Caco-2 (cell line): ENCODE results near the gene MRPL46. TPM values are rescaled to one million over a fixed set of nuclear protein-coding genes. Genes with fewer than 3 reads are reported as not detected.

Experiments
- BruUV-seq: library from RNA; stranded (reverse); fragments of 400-500 nt; replicated peaks from 2 replicates; lab custom pipeline; 2021; lab: Mats Ljungman, UMichigan
- CTCF ChIA-PET: fragments of 300-600 bp; sonication (Branson Sonifier 250); formaldehyde crosslinking; loops from one replicate; lab custom pipeline; 2022; ENCODE audit warnings: antibody characterized with exemption; lab: Charles Lee
- POLR2A ChIA-PET: fragments of 300-600 bp; sonication (Branson Sonifier 250); formaldehyde crosslinking; loops from one replicate; lab custom pipeline; 2022; ENCODE audit warnings: antibody characterized with exemption; lab: Charles Lee
- DNase-seq, 2 experiments: peaks; one replicate each; pipeline versions ENCODE4 v3.0.0 to v3.0.0-alpha.2; 2020 to 2022
- H3K27me3 ChIP-seq: replicated peaks from 2 replicates; pipeline ENCODE4 v1.6.0; 2011; ENCODE audit warnings: low read length; ENCODE audit not compliant: control insufficient read depth, insufficient read depth
- H3K36me3 ChIP-seq: 2 replicates; pipeline ENCODE4 v1.5.1; 2011; ENCODE audit warnings: low read length; ENCODE audit not compliant: control insufficient read depth, insufficient read depth
- H3K4me1 ChIP-seq: fragments of 250-450 bp; sonication (Bioruptor Pico); 2 replicates; pipeline ENCODE4 v1.5.1; 2020; ENCODE audit warnings: mild to moderate bottlenecking
- H3K4me3 ChIP-seq: 2 replicates; pipeline ENCODE4 v1.5.1; 2011; ENCODE audit warnings: low read depth, mild to moderate bottlenecking, control low read depth, low read length
- H3K9me3 ChIP-seq: fragments of 250-450 bp; sonication (Bioruptor Pico); 2 replicates; pipeline ENCODE4 v1.5.1; 2020; ENCODE audit warnings: mild to moderate bottlenecking, moderate library complexity
- H3K27ac Mint-ChIP-seq: one replicate; pipeline ENCODE4 v1.8.0; 2022; ENCODE audit warnings: mixed read lengths; ENCODE audit not compliant: unreplicated experiment
- H3K27me3 Mint-ChIP-seq: one replicate; pipeline ENCODE4 v1.8.0; 2022; ENCODE audit warnings: mixed read lengths; ENCODE audit not compliant: insufficient read depth, unreplicated experiment
- H3K36me3 Mint-ChIP-seq: one replicate; pipeline ENCODE4 v1.8.0; 2022; ENCODE audit warnings: mild to moderate bottlenecking, mixed read lengths; ENCODE audit not compliant: insufficient read depth, unreplicated experiment
- H3K4me1 Mint-ChIP-seq: one replicate; pipeline ENCODE4 v1.8.0; 2022; ENCODE audit warnings: low read depth, mixed read lengths; ENCODE audit not compliant: unreplicated experiment
- H3K4me3 Mint-ChIP-seq: one replicate; pipeline ENCODE4 v1.8.0; 2022; ENCODE audit warnings: mild to moderate bottlenecking, moderate library complexity, mixed read lengths; ENCODE audit not compliant: unreplicated experiment
- H3K9me3 Mint-ChIP-seq: one replicate; pipeline ENCODE4 v1.8.0; 2022; ENCODE audit warnings: mixed read lengths; ENCODE audit not compliant: unreplicated experiment
- intact Hi-C: fragments of 100-400 bp; cut with micrococcal nuclease; formaldehyde crosslinking; loops from one replicate; pipeline ENCODE4 v1.10.0; 2022; ENCODE audit not compliant: unreplicated experiment
- total RNA-seq: library from RNA; stranded (reverse); gene quantifications from 2 replicates; pipeline ENCODE4 v1.2.3, GENCODE V29; 2022
- TF ChIP-seq, protein P1 (sequence below), 2 experiments: fragments of 200-600 bp in 1 of 2; IDR thresholded peaks; 1 replicate in 1 of 2; 2 replicates in 1 of 2; pipeline versions ENCODE4 v1.5.1 to v1.8.0; 2011 to 2022; ENCODE audit warnings: antibody characterized with exemption in 1 of 2, control low read depth in 1 of 2, inconsistent platforms in 1 of 2, low read depth in 1 of 2, low read length in 1 of 2, mild to moderate bottlenecking in 1 of 2, moderate library complexity in 1 of 2; ENCODE audit not compliant: insufficient read depth in 1 of 2, severe bottlenecking in 1 of 2, unreplicated experiment in 1 of 2

The MRPL46 gene
- total RNA-seq, 1 experiment from 2014 or later: 44.5 TPM

DNA sequence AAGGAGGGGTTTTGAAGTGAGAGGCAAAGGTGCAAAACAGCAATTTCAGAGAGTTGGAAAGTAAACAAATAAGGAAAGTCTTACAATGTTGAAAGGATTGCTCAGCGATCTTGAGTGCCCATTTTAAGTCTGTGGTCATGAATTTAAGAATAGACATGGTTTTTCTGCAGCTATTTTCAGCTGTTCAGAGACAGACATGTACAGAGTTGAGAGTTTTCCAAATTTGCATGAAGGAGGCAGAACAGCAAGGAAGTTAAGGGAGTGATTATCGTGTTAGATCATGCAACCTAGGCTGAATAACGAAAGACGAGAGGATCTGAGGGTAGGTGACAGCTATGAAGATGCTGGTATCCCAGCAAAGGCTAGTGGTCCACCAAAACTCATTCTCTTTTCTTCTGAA lies 42.1 kb upstream of the MRPL46 start:
- ChIA-PET CTCF (no interaction called here), POLR2A (no interaction called here)

GRCh38 chr15:88506628-88507027 lies 39.4 kb upstream of the MRPL46 start:
- no peaks in the 10 kb centered on the region for H3K9me3 Mint-ChIP-seq
- no peaks in the 10 kb centered on the region for H3K4me1 Mint-ChIP-seq
- H3K27me3 Mint-ChIP-seq: no peaks in the 10 kb centered on the region
- no peak overlapping the region for H3K4me3 ChIP-seq
- TF ChIP-seq, protein P1, sequence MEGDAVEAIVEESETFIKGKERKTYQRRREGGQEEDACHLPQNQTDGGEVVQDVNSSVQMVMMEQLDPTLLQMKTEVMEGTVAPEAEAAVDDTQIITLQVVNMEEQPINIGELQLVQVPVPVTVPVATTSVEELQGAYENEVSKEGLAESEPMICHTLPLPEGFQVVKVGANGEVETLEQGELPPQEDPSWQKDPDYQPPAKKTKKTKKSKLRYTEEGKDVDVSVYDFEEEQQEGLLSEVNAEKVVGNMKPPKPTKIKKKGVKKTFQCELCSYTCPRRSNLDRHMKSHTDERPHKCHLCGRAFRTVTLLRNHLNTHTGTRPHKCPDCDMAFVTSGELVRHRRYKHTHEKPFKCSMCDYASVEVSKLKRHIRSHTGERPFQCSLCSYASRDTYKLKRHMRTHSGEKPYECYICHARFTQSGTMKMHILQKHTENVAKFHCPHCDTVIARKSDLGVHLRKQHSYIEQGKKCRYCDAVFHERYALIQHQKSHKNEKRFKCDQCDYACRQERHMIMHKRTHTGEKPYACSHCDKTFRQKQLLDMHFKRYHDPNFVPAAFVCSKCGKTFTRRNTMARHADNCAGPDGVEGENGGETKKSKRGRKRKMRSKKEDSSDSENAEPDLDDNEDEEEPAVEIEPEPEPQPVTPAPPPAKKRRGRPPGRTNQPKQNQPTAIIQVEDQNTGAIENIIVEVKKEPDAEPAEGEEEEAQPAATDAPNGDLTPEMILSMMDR (IDR thresholded peaks at IDR 0.05; ENCODE audit: insufficient read depth in 1 of 2, low read depth in 1 of 2, low read length in 1 of 2, severe bottlenecking in 1 of 2, unreplicated experiment in 1 of 2): no peak
- ChIA-PET POLR2A (no interaction called here), CTCF (no interaction called here)
- DNase-seq: no peak
- no peaks in the 10 kb centered on the region for H3K27me3 ChIP-seq
- H3K4me3 Mint-ChIP-seq: no peak overlapping the region
- BruUV-seq: no TSS peak
- intact Hi-C loops: no loop called here
- H3K4me1 ChIP-seq: no peaks in the 10 kb centered on the region
- no peaks in the 10 kb centered on the region for H3K36me3 ChIP-seq
- no peaks in the 10 kb centered on the region for H3K36me3 Mint-ChIP-seq
- H3K9me3 ChIP-seq: no peaks in the 10 kb centered on the region
- H3K27ac Mint-ChIP-seq: no peak overlapping the region

More for the DNA sequence above, 42.1 kb upstream of the MRPL46 start:
- H3K4me1 ChIP-seq: no peaks in the 10 kb centered on the region
- no peaks in the 10 kb centered on the region for H3K9me3 ChIP-seq
- no peak overlapping the region for H3K4me3 Mint-ChIP-seq
- intact Hi-C loops: no loop called here
- no peak overlapping the region for H3K4me3 ChIP-seq
- H3K36me3 Mint-ChIP-seq: no peaks in the 10 kb centered on the region
- TF ChIP-seq, protein P1 (IDR thresholded peaks at IDR 0.05; ENCODE audit: insufficient read depth in 1 of 2, low read depth in 1 of 2, low read length in 1 of 2, severe bottlenecking in 1 of 2, unreplicated experiment in 1 of 2): no peak
- H3K27me3 Mint-ChIP-seq: no peaks in the 10 kb centered on the region
- H3K27ac Mint-ChIP-seq: no peak overlapping the region
- no peaks in the 10 kb centered on the region for H3K36me3 ChIP-seq
- DNase-seq: no peak
- BruUV-seq: no TSS peak
- no peaks in the 10 kb centered on the region for H3K9me3 Mint-ChIP-seq
- H3K27me3 ChIP-seq: no peaks in the 10 kb centered on the region
- no peaks in the 10 kb centered on the region for H3K4me1 Mint-ChIP-seq

- H3K4me1 Mint-ChIP-seq: no peaks in the 10 kb centered on the region
- H3K27ac Mint-ChIP-seq: no peak overlapping the region
- no TSS peak for BruUV-seq
- ChIA-PET POLR2A (no interaction called here), CTCF (no interaction called here)
- H3K9me3 Mint-ChIP-seq: no peaks in the 10 kb centered on the region
- DNase-seq: no peak
- Histone ChIP-seq H3K9me3 (no peaks in the 10 kb centered on the region), H3K4me3 (no peak overlapping the region), H3K4me1 (no peaks in the 10 kb centered on the region), H3K27me3 (no peaks in the 10 kb centered on the region), H3K36me3 (no peaks in the 10 kb centered on the region)
- H3K4me3 Mint-ChIP-seq: no peak overlapping the region
- intact Hi-C loops: no loop called here
- TF ChIP-seq, protein P1 (IDR thresholded peaks at IDR 0.05; ENCODE audit: insufficient read depth in 1 of 2, low read depth in 1 of 2, low read length in 1 of 2, severe bottlenecking in 1 of 2, unreplicated experiment in 1 of 2): no peak
- no peaks in the 10 kb centered on the region for H3K27me3 Mint-ChIP-seq
- H3K36me3 Mint-ChIP-seq: no peaks in the 10 kb centered on the region
These were observed 38.5 kb upstream of the MRPL46 start for GRCh38 chr15:88505721-88506120.
